Kidney epithelial cell (primary cell): ENCODE measurements around the gene NID2. TPM values are rescaled to one million over a fixed set of nuclear protein-coding genes. Genes with fewer than 3 reads are reported as not detected.

ENCODE experiments used
- DNase-seq: peaks from one replicate; pipeline ENCODE4 v3.0.0-alpha.2; 2010; ENCODE audit warnings: low read depth
- H3K27me3 ChIP-seq: 2 replicates; pipeline ENCODE4 v1.6.0; 2011; ENCODE audit warnings: low read length; ENCODE audit not compliant: control insufficient read depth, insufficient read depth
- H3K36me3 ChIP-seq: 2 replicates; pipeline ENCODE4 v1.5.1; 2011; ENCODE audit warnings: low read length; ENCODE audit not compliant: control insufficient read depth, insufficient read depth
- H3K4me3 ChIP-seq: 2 replicates; pipeline ENCODE4 v1.5.1; 2011; ENCODE audit warnings: low read depth, mild to moderate bottlenecking, control low read depth, low read length
- total RNA-seq: library from RNA; depleted of rRNA; stranded (reverse); fragments of >200 nt; gene quantifications from 2 replicates; pipeline ENCODE4 v1.2.3, GENCODE V29; 2015
- TF ChIP-seq, protein P1 (sequence below): IDR thresholded peaks from 2 replicates; pipeline ENCODE4 v1.5.1; 2011; ENCODE audit warnings: mild to moderate bottlenecking, moderate library complexity, low read length, control low read depth, inconsistent platforms; ENCODE audit not compliant: insufficient read depth, poor library complexity, severe bottlenecking

Gene NID2
- total RNA-seq, 1 donor from 2014 or later: 5.4 TPM

DNA sequence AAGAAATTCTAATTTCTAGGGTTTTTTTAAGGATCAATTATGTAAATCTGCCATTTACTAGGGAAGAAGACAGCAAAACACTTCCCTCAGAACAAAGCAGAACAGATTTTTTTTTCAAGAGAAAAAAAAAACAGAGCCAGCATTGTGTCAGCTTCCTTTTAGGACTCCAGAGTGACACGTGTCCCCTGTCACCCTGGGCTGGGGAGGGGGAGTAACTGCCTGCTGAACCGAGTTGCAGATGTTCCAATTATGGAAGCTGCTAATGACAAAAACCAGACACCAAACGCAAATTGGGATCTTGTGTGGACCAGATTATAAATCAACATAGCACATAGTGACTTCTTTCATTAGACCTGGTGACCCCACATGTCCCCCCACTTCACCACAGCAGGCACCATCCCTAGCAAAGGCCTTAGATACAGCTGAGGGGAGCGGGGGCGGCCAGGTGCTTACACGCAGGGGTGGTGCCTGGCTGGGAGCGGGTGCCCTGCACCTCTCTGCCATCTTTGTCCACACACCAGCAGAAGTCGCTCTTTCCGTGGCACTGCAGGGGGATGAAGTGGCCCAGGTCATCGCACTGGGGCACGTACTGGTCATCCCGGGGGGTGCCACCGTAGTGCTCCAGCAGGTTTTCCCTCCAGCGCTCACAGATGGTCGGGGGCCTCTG is 54.1 kb downstream of the NID2 start:
- TF ChIP-seq, protein P1, sequence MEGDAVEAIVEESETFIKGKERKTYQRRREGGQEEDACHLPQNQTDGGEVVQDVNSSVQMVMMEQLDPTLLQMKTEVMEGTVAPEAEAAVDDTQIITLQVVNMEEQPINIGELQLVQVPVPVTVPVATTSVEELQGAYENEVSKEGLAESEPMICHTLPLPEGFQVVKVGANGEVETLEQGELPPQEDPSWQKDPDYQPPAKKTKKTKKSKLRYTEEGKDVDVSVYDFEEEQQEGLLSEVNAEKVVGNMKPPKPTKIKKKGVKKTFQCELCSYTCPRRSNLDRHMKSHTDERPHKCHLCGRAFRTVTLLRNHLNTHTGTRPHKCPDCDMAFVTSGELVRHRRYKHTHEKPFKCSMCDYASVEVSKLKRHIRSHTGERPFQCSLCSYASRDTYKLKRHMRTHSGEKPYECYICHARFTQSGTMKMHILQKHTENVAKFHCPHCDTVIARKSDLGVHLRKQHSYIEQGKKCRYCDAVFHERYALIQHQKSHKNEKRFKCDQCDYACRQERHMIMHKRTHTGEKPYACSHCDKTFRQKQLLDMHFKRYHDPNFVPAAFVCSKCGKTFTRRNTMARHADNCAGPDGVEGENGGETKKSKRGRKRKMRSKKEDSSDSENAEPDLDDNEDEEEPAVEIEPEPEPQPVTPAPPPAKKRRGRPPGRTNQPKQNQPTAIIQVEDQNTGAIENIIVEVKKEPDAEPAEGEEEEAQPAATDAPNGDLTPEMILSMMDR: no peak

DNA sequence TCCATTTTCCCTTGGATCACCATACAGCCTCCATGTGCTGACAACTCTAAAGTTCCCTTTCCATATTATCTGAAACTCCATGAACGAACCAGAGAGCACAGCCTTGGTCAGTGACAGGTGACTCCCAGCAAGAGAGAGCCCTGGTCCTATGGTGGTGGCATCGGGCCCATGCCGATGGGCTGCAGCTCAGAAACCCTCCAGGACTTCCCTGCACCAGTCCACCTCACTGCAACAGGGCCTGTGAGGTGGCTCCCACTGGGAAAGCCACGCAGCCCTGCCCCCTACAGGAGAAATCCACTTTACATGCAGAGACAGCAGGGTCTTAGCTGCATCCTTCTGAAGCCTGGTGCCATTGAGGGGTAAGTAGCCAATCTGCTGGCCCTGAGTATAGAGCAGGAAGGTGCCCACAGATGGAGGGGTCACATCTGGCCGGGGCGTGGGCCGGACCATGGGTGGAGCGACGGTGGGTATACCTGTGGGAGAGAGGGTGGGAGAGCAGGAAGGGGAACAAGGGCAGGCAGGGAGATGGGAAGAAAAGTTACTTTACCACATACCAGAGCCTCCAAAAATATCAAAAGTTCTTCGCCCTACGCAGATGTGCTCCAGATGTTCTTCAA is 54.8 kb downstream of the NID2 start:
- Histone ChIP-seq H3K36me3 (peaks cover 2% of the 10 kb centered on the region), H3K27me3 (peaks cover 2% of the 10 kb centered on the region), H3K4me3 (no peak overlapping the region)
- no peak for DNase-seq
- TF ChIP-seq, protein P1: peak; percentile 20

More for the DNA sequence above, 54.1 kb downstream of the NID2 start:
- H3K27me3 ChIP-seq: peaks cover 2% of the 10 kb centered on the region
- no peak for DNase-seq
- no peak overlapping the region for H3K4me3 ChIP-seq
- H3K36me3 ChIP-seq: peaks cover 2% of the 10 kb centered on the region

DNA sequence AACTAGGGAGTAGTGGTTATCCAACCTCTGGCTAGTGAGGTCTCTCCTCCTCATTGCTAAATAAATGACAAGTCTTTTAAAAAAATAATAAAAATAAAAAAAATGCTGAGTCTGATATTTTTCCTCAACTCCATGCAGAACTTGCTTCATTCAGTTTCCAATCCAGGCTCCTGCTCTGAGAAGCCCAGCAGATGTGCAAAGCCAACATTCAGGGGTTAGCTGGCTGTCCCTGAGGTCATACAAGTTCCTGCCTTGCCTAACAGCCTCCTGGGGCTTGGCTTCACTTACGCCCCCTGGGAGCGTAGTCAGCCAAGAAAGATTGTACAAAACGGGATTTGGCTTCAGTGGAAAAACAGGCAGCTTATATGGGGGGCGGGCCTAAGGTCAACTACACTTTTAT is 56.2 kb downstream of the NID2 start:
- H3K27me3 ChIP-seq: peaks cover 2% of the 10 kb centered on the region
- H3K36me3 ChIP-seq: peaks cover 2% of the 10 kb centered on the region
- DNase-seq: no peak
- no peak overlapping the region for H3K4me3 ChIP-seq
- TF ChIP-seq, protein P1: no peak

DNA sequence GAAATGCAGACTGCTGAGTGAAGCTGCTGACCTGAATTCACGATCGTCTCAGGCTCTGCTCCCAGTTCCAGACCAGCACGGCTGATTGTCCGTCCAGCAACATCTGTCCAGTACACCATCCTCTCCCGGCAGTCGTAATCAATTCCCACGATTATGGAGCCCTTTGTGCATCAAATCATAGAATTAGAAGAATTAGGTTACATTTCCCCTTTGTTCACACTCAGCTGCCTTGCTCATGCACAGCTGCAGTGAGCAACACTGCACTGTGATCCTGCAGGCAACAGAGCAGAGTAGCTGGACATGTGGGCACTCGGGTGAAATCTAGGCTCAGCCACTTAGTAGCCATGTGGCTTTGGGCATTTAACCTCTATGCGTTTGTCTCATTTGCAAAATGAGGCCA is 57.3 kb downstream of the NID2 start:
- H3K4me3 ChIP-seq: no peak overlapping the region
- peaks cover 2% of the 10 kb centered on the region for H3K27me3 ChIP-seq
- peaks cover 2% of the 10 kb centered on the region for H3K36me3 ChIP-seq
- no peak for DNase-seq
- TF ChIP-seq, protein P1: no peak

DNA sequence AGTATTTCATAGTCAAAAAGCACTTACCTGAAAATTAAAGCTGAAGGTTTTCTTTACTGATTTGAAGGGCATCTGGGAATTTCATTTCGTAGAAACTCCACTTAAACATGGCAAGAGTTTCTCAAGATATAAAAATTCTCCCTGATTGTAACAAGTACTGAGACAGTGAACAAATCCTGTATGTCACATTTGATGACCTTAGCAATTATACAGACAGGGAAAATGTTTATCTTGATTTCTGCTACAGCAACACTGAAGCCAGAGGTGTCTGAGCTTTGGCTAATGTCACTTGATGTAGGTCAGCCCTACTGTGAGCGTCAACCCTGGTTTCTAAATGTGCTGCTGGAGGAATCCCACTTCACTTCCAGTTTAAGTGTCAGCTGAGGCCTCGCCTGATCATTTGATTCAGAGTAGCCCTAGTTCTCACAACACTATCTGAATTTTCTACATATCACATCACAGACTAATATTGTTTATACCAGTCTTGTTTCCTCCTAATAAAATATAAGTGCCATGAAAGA is 58.6 kb downstream of the NID2 start:
- Histone ChIP-seq H3K36me3 (peaks cover 2% of the 10 kb centered on the region), H3K4me3 (no peak overlapping the region), H3K27me3 (no peaks in the 10 kb centered on the region)
- DNase-seq: no peak
- TF ChIP-seq, protein P1: no peak

DNA sequence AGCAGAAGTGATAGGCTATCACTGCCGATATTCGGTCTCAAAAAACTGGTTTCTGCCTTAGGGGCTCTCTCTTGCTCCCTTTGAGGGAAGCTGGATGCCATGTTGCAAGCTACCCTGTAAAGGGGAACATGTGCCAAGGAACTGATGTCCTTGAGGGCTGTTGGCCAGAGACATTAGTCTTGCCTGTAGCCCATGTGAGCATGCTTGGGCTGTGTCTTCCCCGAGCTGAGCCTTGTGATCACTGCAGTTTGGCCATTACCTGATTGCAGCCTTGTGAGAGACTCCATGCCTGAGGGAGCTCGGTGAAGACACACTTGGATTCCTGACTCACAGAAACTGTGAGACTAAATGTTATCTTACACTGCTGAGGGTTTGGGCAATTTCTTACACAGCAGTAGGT is 60.7 kb downstream of the NID2 start:
- H3K4me3 ChIP-seq: no peak overlapping the region
- DNase-seq: no peak
- no peaks in the 10 kb centered on the region for H3K36me3 ChIP-seq
- no peaks in the 10 kb centered on the region for H3K27me3 ChIP-seq
- TF ChIP-seq, protein P1: no peak
